OCI-M2 (cell line): Measurements from ENCODE around the gene LPCAT3.

Source experiments
- DNase-seq: peaks from one replicate; lab custom pipeline; 2025; ENCODE audit not compliant: unreplicated experiment; lab: John Stamatoyannopoulos, UW

Gene LPCAT3

DNA sequence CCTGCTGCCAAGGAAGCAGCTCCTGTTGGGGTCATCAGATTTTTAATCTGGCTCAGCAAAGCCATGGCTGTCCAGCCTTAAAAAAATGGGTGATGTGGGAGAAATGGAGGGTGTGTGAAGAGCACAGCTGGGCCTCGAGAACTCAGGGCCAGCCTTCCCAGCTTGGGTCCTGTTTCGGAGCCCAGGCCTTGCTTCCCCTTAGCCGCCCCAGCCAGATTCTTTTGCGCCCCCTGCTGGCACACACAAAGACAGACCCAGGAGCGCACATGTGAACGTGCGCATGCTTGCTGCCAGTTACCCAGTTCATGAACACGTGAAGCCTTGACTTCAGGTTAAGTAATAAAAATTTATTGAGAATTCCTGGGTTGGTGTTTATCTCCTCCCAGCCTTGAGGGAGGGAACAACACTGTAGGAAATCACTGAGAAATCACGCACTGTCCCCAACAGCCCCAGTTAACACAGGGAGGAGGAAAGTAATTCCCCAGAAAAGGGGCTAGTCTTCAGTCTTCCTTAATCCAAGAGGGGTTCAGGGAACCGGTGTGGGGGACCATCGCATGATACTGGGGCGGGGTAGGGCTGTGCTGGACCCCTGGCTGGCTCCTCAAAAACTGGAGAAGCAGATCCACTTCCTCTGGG is 53.1 kb downstream of the LPCAT3 start:
- no peak for DNase-seq

DNA sequence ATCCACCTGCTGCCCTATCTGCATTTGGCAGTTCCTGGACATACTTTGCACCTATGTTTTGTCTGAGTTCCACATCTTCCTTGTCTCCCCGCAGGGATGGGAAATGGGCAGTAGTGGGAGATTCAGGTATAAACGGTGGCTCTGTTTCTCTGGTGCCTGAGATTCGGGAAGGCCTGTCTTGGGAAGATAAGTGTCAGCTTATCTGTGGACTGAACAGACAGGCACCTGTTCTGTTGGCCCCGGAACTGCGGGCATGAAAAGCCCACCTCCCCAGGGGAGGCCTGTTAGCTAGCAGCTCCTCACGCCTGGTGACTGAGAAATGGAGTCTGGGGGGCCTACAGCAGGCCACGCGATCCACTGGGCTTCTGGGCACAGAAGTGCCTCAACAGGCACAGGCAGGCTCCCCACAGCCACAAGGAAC is 53.7 kb downstream of the LPCAT3 start:
- no peak for DNase-seq

DNA sequence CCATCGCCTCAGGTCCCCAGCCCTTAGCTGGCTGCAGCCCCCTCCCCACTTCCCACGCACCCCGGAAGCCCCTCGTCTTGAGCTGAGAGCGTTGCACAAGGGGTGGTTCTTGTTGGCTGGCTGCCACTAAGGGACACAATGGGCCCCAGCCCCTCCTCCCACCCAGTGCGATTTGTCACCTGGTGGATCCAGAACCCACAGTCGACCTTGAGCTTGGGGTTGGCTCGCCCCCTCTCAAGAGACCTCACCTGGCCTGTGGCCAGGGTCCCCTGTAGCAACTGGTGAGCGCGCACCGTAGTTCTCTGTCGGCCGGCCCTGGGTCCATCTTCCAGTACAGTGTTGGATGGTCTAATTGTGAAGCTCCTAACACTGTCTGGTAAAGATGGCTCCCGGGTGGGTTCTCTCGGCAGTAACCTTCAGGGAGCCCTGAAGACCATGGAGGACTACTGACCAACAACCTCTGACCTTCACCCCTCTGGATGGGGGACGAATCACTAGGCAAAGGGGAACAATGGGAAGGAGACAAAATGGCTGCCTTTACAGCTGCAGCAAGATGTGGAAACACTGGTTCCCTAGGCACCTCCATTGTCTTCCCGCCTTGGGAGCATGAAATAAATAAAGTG is 54.4 kb downstream of the LPCAT3 start:
- DNase-seq: no peak

DNA sequence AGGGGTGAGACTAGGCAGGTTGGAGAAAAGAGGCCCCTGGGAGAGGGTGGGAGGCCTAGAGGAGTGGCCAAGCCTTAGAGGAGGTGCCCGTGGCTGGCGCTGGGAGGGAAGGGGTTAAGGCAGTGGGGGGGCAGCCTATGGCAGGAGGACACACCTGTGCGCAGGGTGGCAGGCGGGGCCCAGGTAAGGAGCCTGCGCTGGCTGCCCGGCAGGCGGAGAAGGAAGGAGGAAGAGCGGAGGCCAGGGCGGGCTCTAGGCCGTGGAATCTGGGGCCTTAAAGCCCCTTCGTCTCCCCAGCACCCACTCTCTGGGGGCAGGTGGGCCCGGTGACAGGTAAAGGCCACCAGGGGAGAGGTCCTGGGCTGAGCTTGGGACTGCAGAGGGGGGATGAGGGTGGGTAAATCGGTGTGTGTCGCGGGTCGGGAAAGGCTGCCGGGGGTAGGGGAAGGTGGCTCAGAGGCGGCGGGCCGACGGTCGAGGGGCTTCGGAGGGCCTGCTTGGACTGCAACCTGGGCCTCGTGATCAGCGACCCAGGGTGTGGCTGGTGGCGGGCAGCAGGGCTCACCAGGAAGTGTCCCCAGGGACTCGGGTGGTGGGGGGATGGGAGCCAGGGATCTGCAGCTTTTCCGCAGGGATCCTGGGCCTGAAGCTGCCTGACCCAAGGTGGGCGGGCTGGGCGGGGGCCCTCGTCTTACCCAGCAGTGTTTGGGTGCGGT is 55.1 kb downstream of the LPCAT3 start:
- DNase-seq: no peak

DNA sequence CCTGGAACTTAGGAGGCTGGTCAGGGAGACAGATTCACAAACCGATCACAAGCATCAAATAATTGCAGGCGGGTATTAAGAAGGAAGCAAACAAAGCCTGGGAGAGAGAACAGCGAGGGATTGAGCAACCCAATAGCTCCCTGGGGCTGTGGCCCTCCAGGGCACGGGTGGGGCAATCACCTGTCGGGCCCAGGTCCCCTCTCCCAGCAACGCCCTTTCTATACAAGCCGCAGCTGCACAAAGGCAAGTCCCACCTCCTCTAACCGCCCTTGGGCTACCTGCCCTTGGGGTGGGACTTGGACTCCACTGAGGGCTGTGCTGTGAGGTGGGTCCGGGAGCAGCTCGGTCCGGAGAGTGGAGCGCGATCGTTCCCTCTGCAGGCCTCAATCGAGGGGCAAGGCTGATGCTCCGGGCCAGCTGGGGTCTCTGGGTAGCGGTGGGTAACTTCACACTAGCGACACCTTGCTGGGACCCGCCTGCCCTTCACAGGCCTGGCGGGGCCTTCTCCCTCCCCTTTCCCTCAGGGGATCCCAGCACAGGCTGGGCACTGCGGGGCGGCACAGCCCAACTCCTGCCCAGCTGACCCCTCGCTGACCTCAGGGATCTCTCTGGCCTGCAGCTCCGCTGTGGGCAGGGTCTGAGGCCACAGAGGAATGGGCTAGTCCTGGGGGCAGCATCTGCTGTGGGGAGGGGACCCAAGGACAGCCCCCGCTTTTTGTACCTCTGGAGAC is 55.8 kb downstream of the LPCAT3 start:
- DNase-seq: no peak

DNA sequence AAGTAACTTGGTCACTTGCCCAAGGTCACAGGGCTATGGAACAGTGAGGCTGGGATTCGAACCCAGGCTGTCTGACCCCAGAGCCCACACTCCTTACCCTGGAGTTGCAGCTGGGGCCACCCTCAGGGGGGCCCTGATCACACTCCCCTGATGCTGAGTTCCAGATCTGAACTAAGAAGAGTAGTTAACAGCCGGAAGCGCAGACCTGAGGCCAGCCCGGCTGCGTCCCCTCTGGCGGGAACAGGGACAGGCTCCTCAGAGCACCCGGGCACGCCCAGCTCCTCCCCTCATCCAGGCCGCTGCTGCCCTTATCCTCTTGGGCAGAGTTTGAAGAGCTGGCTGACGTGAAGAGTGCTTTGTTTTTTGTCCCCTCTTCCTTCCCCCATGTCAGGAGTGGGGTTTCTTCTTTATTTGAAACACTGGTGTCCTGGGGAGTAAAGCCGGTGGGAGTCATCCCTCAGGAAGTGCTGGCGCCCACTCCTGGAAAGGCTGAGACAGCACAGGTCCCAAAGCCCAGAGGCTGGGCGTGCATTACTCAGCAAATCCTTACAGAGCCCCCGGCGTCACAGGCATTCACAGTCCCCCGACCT is 56.5 kb downstream of the LPCAT3 start:
- DNase-seq: no peak

DNA sequence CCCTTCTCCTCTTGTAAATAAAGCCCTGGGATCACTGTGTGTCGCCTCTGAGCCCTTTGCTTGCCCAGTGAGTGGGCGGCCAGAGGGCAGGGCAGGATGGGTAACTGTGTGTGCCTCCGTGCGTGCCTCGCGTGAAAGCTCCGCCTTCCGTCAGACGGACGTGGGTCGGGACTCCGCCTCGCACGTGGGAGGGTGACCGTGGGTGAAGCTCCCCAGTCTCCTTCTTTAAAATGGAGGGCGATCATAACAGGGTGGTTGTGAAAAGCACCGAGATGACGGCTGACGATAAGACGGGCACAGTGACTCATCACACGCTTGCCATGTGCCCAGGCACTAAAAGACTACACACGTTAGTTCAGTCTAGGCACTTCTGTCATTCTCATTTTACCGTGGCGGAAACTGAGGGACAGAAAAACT is 57.0 kb downstream of the LPCAT3 start:
- DNase-seq: no peak

DNA sequence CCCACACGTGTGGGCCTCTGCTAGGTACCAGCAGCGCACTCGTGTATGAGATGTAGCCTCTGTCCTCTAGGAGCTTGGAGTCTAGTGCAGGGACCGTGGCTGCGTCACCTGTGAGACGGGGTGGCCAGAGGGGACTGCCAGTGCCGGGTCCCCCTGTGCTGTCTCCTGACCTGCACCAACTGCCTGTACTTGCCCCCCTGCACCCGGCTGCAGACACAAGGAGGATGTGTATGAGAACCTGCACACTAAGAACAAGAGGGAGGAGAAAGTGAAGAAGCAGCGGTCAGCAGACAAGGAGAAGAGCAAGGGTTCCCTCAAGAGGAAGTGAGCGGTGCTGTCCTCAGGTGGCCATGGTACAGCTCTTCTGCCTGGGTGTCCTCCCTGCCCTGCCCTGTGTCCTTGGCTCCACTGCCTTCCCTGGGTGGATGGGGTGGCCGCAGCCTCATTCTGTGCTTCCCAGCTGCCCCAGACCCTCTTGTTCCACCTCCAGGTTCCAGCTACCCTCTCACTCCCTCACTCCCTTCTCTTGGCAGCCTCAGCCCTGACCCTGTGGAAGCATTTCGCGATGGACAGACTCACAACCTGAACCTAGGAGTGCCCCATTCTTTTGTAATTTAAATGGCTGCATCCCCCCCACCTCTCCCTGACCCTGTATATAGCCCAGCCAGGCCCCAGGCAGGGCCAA is 57.5 kb downstream of the LPCAT3 start:
- no peak for DNase-seq

DNA sequence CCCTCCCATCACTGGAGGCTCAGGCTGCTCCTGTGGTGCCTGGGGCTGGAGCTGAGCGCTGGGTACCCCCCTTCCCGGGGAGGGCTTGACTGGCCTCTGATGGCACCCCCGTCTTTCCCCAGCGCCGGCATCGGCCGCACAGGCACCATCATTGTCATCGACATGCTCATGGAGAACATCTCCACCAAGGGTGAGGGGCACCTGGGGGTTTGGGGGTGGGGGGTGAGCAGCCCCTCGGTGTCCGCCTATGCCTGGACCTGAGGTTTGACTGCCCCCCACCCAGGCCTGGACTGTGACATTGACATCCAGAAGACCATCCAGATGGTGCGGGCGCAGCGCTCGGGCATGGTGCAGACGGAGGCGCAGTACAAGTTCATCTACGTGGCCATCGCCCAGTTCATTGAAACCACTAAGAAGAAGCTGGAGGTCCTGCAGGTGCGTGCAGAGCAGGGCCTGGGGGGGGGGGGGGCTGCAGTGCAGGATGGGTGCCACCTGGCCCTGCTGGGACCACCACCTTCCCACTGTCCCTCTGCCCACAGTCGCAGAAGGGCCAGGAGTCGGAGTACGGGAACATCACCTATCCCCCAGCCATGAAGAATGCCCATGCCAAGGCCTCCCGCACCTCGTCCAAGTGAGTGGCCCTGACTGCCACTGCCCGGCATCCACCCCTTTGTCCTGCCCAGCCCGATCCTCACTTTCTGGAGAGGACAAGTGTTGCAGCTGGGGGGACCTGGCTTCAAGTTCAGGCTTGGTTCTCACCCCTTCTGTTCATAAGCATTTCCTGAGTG is 58.3 kb downstream of the LPCAT3 start:
- no peak for DNase-seq

DNA sequence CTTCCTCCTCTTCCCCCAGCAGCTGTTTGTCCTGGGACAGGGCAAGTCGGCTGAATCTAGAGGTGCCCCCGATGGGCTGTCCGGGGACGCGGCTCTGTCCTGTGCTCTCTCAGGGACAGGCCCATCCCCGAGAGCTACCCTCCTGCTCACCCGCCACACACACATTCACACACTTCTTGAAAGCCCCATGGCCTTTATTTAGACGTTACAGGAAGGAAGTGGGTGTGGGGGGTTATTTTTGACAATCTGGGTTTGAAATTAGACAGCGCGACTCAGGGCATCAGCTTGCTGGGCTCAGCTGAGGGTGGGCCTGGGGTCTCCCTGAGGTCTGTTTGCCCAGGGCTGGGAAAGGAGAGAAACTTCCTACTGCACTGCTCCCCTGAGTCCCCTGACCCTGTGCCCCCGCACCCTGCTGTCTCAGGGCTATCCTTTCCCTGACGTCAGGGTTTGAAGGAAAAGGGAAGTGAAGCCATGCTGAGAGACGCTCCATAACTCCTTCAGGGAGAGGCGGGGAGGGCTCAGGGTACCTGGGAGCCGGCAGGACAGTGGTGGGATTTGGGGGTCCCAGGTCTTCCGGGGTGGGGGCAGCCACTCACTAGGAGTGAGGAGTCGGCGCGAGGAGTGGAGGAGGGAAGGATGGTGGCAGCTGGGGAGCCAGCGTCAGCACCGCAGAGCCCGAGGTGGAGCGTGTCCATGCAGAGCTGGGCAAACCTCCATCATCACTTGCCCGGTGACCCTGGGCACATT is 59.0 kb downstream of the LPCAT3 start:
- no peak for DNase-seq

DNA sequence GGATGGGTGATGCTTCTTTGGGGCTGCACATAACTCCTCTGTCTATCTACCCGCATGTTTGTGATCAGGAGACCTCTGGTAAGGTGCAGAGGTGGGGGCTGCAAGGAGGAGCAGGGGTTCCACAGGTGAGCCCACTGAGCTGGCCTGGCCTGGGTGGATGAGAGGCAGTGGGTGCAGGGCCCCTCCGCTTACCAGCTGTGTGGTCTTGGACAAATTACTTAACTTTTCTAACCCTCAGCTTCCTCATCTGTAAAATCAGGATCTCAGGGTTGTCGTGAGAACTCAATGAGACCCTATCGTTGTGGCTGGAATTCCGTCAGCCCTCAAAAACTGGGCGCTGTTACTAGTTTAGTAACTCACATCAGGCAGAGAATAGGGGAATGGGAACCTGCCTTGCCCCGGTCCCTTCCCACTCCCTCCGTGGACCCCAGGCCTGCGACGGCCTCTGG is 59.6 kb downstream of the LPCAT3 start:
- DNase-seq: no peak

DNA sequence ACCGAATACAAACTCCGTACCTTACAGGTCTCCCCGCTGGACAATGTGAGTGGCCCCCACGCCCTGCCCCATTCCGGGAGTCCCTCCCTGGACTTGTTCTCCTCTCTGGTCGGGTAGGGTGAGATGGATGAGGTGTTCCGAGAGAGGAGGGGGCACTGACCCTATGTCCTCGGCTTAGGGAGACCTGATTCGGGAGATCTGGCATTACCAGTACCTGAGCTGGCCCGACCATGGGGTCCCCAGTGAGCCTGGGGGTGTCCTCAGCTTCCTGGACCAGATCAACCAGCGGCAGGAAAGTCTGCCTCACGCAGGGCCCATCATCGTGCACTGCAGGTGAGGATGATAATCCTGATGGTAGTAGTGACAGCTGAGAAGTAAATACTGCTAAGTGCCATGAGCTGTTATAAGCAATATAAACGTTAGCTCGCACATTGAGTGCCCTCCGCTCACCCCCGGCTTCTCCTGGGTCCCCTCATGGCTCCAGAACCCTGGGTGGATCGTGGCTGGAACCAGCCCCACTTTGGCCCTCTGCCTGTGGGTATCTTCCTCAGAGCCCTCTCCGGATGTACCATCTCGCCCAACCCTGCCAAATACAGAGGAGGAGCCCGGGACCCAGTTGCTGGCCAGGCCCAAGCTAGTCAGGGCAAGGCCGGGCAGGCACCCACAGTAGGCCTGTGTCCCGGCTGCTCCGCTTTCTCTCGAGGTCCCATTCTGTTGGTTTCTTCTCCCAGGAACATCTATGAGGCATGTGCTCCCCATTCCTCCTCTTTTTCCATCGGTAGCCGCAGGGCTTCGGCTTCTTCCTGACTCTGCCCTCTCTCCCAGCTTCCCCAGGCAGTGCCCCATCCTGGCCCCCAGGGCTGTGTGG is 60.3 kb downstream of the LPCAT3 start:
- no peak for DNase-seq

DNA sequence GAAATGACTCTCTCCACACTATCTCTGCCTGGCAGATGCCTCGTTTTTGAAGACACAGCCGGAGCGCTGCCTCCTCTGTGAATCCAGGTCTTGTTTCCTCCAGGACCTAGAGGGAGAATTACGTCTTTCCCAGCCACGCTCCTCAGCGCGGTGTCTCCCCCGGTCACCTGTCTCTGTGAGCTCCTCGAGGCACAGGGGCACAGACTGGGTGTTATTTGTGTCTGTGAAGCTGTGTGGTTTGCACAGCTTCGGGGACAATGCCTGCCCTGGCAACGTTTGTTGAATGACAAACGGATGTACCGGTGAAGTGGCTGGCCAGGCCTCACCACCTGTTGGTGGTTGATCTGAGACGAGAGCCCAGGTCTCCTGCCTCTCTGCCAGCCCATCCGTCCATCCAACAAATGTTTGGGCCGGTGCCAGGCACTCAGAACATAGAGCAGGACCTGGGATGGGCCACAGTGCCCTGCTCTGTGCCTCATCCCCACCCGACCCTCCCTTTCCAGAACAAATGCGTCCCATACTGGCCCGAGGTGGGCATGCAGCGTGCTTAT is 61.0 kb downstream of the LPCAT3 start:
- DNase-seq: no peak

DNA sequence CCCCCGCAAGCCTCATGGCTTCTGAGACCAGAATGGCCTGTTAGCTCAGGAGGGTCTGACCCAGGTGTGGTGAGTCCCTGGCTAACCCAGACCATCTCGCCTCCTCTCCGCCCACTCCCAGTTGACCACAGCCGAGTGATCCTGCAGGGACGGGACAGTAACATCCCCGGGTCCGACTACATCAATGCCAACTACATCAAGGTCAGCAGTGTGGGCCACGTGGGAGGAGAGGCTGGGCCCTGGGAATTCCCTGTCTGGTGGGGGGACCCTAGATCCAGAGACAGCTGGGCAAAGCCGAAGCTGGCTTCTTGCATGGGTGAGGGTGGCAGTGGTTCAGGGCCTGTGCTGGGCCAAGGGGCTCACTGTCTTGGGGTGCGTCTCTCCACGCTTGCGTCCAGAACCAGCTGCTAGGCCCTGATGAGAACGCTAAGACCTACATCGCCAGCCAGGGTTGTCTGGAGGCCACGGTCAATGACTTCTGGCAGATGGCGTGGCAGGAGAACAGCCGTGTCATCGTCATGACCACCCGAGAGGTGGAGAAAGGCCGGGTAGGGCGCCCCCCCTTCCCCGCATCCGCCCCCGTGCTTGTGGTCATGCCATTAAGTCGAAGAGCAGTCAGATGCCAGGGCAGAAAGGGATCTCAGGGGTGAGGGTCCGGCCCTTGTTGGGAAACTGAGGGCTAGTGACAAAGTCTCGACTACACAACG is 62.1 kb downstream of the LPCAT3 start:
- no peak for DNase-seq

DNA sequence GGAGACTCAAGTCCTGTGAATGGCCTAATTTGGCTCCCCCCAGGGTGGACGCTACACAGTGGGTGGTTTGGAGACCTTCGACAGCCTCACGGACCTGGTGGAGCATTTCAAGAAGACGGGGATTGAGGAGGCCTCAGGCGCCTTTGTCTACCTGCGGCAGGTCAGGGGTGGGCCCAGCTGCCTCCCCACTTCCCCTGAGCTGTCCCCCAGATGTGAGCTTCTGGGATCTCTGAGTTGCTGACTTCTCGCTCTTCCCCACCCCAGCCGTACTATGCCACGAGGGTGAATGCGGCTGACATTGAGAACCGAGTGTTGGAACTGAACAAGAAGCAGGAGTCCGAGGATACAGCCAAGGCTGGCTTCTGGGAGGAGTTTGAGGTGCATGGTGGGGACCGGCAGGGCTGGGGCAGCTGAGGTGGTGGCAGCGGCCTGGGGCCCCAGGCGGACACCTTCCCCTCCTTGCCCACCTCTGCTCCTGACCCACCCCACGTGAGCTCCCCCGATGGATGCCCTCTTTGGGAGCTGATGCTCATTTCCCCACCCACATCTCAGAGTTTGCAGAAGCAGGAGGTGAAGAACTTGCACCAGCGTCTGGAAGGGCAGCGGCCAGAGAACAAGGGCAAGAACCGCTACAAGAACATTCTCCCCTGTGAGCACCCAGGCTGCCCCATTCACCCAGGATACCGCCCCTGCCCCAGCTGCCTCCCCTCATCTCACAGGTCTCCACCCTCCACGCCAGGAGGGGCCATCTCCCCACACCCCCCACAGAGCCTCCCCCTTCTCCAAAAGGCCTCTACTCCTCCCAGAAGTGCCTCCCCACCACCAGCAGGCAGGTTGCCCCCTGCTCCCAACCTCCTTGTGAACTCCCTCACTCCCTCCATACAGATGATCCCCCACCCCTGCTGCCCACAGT is 62.9 kb downstream of the LPCAT3 start:
- no peak for DNase-seq
